Measurements from ENCODE around the gene KDSR.
A peak's percentile ranks its signal among the peaks of the same experiment; 100 is the strongest.

The KDSR gene, protein sequence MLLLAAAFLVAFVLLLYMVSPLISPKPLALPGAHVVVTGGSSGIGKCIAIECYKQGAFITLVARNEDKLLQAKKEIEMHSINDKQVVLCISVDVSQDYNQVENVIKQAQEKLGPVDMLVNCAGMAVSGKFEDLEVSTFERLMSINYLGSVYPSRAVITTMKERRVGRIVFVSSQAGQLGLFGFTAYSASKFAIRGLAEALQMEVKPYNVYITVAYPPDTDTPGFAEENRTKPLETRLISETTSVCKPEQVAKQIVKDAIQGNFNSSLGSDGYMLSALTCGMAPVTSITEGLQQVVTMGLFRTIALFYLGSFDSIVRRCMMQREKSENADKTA

DNA sequence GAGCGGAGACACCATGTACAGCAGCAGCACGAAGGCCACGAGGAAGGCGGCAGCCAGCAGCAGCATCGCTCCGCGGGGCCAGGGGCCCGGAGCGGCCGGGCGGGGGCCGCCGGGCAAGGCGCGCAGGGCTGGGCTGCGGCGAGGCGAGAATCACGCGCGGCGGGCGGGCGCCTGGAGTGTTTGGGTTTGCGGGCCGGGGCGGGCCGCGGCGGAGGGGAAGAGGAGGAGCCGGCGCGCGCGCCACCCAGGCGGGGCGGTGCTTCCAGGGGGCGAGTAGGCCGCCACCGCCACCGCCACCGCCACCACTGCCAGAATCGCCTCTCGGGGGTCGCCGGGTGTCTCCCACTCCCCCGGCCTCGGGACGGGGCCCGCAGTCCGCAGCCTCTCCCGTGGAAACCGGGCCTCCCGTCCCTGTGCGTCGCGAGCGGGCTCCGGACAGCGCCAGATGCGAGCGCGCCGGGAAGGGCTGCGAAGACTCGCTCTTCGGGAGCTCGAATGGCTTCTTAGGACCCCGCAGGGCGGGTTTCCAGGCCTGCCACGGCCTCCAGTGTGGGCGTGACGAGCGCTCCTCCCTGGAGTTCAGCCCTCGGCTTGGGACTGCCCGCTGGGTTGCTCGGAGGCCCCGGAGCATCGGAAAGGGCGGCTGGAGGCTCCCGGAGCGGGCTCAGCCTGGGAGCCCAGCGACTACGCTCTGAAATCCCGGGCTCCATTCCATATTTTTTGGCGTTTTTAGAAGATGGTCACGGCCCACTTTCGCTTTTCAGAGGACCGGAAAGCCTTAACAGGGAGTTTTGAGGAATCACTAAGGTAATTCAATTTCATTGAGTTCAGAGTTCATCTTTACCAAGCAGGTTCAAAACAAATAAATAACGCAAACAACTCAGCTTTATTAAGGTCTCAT lies at the start of gene KDSR:
Gene KDSR, minus strand, starts transcription at position 154 of the 901 bp plus-strand sequence. Its CDS starts 88 bp downstream, at position 66.
- peak; percentile 97 for DNase-seq (ENCODE audit: low read depth, low spot score)

GRCh38 chr18:63412953-63413352 lies 45.9 kb upstream of the KDSR start:
- DNase-seq (ENCODE audit: low read depth, low spot score) = no peak

DNA sequence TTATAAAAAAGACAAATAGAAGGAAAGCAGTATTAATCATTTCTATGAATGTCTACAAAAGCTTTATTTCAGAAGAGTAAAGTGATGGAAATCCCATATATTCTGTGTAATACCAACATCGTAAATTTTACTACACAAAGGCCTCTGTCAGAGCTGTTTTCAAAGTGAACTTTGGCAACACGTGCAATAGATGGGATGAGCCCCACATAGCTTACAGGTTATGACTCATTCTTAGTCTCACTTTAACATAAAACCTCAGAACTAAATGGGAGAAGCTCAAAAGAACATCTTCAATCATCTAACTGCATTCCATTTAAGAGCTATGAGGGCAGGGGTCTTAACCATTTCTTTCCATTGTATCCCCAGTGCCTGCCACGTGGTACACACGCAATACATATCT lies 43.8 kb upstream of the KDSR start:
- no peak for DNase-seq (ENCODE audit: low read depth, low spot score)

DNA sequence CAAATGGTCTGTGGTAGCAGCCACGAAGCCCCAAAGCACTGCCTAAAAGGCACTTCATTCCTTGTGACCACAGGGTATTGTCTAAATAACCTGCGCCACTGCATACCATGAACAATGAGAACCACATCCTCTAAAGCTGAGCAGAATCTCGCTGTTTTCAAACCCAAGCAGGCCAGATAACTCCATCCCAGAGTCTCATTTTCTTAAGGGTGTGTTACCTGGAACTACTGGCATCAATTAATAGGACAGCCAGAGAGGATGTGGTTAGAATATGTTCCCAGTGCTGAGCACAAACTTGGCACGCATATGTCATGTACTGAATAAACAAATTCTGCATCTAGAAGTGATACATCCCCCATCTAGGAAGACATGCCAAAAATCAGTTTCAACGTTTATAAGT lies 42.3 kb upstream of the KDSR start:
- no peak for DNase-seq (ENCODE audit: low read depth, low spot score)

DNA sequence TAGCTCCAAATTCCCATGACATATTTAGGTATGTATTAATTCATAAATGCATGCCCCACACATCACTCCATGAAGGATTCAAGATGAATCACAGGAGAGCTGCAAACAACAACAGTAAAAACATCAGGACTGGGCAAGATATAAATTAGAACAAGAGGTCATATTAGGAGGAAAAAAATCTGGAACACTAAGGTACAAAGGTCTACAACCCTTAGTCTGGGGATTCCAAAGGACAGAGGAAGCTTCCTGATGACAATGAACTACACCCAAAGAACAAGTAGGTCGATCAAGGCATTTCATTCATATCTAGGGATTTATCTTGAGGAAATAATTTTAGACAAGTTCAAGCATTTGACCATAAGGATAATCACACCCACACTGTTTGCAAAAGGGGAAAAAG lies 40.7 kb upstream of the KDSR start:
- DNase-seq (ENCODE audit: low read depth, low spot score) = no peak

- no peak for DNase-seq (ENCODE audit: low read depth, low spot score)
Observed at GRCh38 chr18:63405986-63406385, 39.0 kb upstream of the KDSR start.

DNA sequence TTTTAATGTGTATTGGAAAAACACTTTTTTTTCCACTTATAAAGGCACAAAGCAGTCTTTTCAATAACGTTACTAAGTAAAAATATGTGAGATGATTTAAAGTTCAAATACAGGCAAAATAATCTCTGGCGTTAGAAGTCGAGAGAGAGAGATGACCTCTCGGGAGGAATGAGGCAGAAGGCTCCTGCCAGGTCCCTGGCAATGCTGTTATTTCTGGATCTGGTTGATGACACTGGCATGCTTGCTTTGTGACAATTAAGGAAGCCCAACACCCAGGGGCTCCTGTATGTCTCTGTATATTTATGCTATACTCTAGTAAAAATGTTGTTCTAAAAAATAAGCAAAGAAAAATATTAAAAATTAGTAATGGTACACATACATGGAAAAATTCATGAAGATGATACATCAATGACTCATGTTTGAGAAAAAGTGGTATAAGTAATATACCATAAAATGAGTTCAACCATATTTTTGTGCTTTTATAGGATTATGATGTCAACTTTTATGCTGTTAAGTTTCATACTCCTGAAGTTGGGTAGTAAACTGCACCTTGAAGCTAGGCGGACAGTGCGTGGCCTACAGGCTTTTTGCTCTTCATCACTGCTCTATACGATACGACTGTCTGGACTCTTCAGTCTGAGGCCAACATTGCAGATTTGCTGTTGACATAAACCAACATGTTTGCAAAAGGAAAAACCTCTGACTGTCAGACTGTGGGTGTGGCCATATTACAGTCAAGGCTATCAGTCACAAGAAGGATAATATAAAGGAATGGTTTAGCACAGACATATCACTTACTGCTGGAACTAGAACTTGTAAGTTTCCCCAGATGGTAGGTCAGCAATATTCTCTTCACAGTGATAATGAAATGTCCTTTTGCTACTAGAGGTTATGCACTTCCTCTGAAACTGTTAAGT lies 35.5 kb upstream of the KDSR start:
- no peak for DNase-seq (ENCODE audit: low read depth, low spot score)

- no peak for DNase-seq (ENCODE audit: low read depth, low spot score)
Observed at GRCh38 chr18:63399300-63399699, 32.3 kb upstream of the KDSR start.

DNA sequence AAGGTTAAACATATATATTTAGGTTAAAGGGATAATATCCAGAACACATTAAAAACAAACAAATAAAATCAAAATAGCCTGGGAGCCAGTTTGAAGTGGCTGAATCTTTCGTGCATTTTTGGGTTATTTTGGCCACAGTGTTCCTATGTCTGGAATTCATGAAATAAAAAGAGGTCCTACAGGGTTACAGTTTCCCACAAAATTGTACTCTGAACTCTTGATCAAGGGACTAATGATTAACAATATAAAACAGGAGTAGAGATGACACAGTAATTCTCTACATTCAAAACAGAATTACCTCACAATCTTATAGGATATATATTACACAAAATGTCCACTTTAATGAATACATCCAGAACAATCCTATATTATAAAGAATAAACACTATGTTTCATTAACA lies 30.3 kb upstream of the KDSR start:
- DNase-seq (ENCODE audit: low read depth, low spot score) = no peak

DNA sequence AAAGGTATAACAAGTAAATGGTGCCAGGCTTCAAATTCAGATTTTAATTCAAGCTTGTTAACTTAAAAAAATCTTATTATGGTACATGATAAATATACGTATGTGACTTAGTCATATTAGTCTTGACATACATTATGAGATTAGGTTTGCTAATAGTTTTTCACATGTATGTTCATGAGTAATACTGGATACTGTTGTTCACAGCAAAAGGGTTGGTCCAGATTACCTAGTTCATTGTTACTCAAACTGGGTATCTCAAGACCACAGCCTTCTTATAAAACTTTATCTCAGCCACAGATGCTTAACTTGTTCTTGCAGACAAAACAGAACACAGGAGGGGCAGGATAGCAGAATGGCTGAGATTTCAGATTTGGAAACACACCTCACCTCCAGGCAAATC lies 28.5 kb upstream of the KDSR start:
- DNase-seq (ENCODE audit: low read depth, low spot score) = no peak

DNA sequence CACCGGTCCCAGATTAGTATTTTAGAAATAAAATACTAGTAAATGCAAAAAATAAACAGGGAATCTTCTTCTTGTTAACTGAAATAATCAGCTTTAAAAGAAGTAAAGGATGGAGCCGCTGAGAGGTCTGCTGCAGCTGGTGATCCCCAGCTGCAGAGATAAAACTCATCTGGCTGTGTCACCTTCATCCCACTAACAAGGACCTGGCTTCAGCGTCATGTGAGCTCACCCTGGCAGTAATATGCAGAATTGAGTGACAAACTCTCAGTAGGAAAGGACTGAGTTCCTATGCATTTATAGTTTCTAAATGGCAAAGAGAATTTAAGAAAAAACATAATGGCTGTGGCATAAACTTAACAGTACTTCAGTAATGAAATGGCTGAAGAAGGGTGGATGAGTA lies 27.9 kb upstream of the KDSR start:
- DNase-seq (ENCODE audit: low read depth, low spot score) = no peak

DNA sequence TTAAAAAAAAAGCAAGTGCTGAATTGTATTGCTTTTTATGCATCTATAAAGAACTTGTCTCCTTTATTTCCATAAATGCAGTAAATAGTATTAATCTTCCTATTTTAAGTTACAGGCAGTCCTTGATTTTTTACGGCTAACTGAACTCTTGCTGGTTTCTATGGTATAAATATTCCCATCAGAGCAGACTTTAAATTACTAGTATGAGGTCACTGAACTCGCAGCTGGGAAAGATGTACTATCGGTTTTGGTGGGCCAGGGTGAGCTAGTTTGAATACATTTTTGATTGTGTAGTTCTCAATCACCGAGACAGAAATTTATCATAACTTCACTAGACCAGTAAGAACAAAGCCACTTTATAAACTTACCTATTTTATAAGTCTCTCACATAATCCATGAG lies 20.9 kb upstream of the KDSR start:
- DNase-seq (ENCODE audit: low read depth, low spot score) = no peak

DNA sequence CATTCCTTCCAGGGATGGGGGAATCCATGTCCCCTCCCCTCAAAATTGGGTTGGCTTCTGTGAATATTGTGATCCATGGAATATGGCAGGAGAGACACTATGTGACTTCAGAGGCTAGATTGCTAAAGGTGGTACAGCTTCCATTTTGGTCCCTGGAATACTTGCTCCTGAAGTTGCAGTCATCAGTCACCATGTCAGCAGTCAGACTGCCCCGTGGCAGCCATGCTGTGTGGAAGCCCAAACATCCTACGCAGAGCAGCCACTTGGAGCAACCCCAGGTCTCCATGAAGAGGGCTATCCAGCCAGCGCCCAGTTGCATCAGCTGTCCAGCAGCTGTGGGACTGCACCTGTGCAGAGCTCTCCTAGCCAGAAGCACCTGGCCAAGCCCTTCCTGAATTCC lies 15.8 kb upstream of the KDSR start:
- no peak for DNase-seq (ENCODE audit: low read depth, low spot score)

DNA sequence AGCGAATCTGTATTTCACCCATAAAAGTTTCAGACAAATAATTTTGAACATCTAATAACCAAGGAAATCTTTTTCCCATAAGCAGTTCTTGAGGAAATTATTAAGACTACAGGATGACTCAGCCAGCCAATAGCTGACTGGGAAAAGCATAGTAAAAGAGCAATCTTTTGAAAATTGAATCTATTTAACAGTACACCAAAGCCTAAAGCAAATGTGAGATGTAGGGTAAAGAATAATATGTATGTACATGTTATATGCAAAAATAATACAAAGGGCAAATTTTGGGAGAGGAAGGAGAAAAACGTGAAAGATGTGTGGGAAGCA lies 12.6 kb upstream of the KDSR start:
- DNase-seq (ENCODE audit: low read depth, low spot score) = no peak

- no peak for DNase-seq (ENCODE audit: low read depth, low spot score)
Observed at GRCh38 chr18:63378919-63379638, 12.1 kb upstream of the KDSR start.

DNA sequence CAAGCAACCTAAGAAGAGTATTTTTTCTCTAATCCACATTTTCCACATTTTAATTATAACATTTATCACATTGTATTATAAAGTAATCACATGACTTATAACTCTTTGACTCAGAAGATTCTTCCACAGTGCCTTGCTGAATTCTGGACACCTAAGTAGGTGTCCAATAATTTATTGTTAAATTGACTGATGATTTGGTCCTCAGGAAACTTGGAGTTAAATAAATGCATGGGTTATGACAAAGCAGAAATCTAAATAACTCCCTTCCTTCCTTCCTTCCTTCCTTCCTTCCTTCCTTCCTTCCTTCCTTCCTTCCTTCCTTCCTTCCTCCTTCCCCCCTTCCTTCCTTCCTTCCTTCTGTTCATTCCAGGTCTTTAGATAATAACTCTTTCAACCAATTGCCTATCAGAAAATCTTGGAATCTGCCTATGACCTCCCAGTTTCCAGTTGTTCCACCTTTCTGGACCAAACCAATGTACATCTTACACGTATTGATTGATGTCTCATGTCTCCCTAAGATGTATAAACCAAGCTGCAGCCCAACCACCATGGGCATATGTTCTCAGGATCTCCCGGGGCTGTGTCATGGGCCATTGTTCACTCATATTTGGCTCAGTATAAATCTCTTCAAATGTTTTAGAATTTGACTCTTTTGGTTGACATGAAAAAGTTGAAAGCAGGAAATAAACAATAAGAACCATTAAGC lies 10.4 kb upstream of the KDSR start:
- DNase-seq (ENCODE audit: low read depth, low spot score) = no peak

DNA sequence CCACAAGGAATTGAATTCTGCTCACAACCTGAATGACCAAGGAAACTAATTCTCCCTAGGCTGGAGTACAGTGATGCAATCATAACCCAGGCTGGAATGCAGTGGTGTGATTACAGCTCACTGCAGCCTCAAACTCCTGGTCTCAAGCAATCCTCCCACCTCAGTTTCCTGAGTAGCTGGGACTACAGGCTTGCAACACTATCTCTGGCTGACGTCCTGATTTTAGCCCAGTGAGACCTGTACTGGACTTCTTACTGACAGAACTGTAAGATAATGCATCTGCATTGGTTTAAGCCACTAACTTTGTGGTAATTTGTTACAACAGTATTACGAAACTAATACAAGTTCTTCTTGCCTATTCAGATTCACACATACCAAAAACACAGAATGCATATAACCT lies 9.5 kb upstream of the KDSR start:
- DNase-seq (ENCODE audit: low read depth, low spot score) = no peak

- DNase-seq (ENCODE audit: low read depth, low spot score) = no peak
Observed at GRCh38 chr18:63374540-63374939, 7.5 kb upstream of the KDSR start.

DNA sequence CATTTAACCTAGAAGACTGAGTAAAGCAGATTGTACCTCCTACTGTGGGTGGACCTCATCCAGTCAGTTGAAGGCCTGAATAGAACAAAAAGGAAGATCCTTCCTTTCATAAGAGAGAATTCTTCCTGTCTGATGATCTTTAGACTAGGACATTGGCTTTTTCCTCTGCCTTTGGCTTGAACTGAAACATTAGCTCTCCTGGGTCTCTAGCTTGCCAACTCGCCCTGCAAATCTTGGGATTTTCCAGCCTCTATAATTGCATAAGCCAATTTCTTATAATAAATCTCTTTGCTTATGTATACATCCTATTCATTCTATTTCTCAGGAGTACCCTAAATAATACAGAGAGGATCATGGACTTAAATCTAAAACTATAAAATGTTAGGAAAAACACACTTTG lies 6.2 kb upstream of the KDSR start:
- DNase-seq (ENCODE audit: low read depth, low spot score) = no peak

- DNase-seq (ENCODE audit: low read depth, low spot score) = no peak
Observed at GRCh38 chr18:63368611-63369010, 1.6 kb upstream of the KDSR start.

Data from ELF-1 (cell line).